KMS-11 (cell line): ENCODE results near the gene MMP25.

Experiments
- H2AFZ ChIP-seq: fragments of 200-600 bp; sonication (generic); 2 replicates; pipeline ENCODE4 v1.6.1; 2016; ENCODE audit warnings: antibody characterized with exemption, mixed run types, low read depth
- H3K27ac ChIP-seq: fragments of 200-600 bp; sonication (generic); 2 replicates; pipeline ENCODE4 v1.6.1; 2016; ENCODE audit warnings: mild to moderate bottlenecking, mixed run types
- H3K27me3 ChIP-seq: fragments of 200-600 bp; sonication (generic); 2 replicates; pipeline ENCODE4 v1.6.1; 2017; ENCODE audit warnings: mild to moderate bottlenecking, low read depth, mixed run types, moderate library complexity; ENCODE audit not compliant: insufficient read depth
- H3K36me3 ChIP-seq: fragments of 200-600 bp; sonication (generic); 2 replicates; pipeline ENCODE4 v1.6.1; 2017; ENCODE audit warnings: mild to moderate bottlenecking, mixed run types; ENCODE audit not compliant: insufficient read depth
- H3K4me1 ChIP-seq: fragments of 200-600 bp; sonication (generic); 2 replicates; pipeline ENCODE4 v1.6.1; 2016; ENCODE audit warnings: mild to moderate bottlenecking, low read depth, mixed run types; ENCODE audit not compliant: poor library complexity, severe bottlenecking
- H3K4me2 ChIP-seq: fragments of 200-600 bp; sonication (generic); 2 replicates; pipeline ENCODE4 v1.7.0; 2016; ENCODE audit warnings: mild to moderate bottlenecking, mixed run types
- H3K4me3 ChIP-seq: fragments of 200-600 bp; sonication (generic); IDR thresholded peaks from 2 replicates; pipeline ENCODE4 v1.6.1; 2017; ENCODE audit warnings: low read depth, low read length, mixed read lengths; ENCODE audit not compliant: insufficient read depth
- H3K79me2 ChIP-seq: fragments of 200-600 bp; sonication (generic); 2 replicates; pipeline ENCODE4 v1.6.1; 2016; ENCODE audit warnings: low read depth, mixed run types; ENCODE audit not compliant: insufficient read depth
- H3K9ac ChIP-seq: fragments of 200-600 bp; sonication (generic); 2 replicates; pipeline ENCODE4 v1.6.1; 2016; ENCODE audit warnings: mild to moderate bottlenecking, mixed run types
- H4K20me1 ChIP-seq: fragments of 200-600 bp; sonication (generic); 2 replicates; pipeline ENCODE4 v1.6.1; 2016; ENCODE audit warnings: mild to moderate bottlenecking, mixed run types; ENCODE audit not compliant: insufficient read depth
- CTCF ChIP-seq: fragments of 200-600 bp; sonication (generic); conservative IDR thresholded peaks from 2 replicates; pipeline ENCODE4 v1.6.1; 2017; ENCODE audit warnings: low read depth, mild to moderate bottlenecking, antibody characterized with exemption, low read length, moderate library complexity, mixed read lengths

MMP25 gene

GRCh38 chr16:3014971-3015370 is 31.4 kb upstream of the MMP25 start:
- H3K27ac ChIP-seq = no peak overlapping the region
- no peak overlapping the region for H3K4me3 ChIP-seq
- no peak overlapping the region for H3K4me2 ChIP-seq
- H2AFZ ChIP-seq = no peak overlapping the region
- peaks cover 24% of the 10 kb centered on the region for H3K4me1 ChIP-seq
- no peaks in the 10 kb centered on the region for H4K20me1 ChIP-seq
- TF ChIP-seq CTCF = no peak
- no peaks in the 10 kb centered on the region for H3K36me3 ChIP-seq
- H3K27me3 ChIP-seq = peaks cover 58% of the 10 kb centered on the region
- H3K9ac ChIP-seq = no peak overlapping the region
- no peaks in the 10 kb centered on the region for H3K79me2 ChIP-seq

GRCh38 chr16:3015865-3016521 is 30.4 kb upstream of the MMP25 start:
- no peak for TF ChIP-seq CTCF
- no peak overlapping the region for H3K4me2 ChIP-seq
- no peak overlapping the region for H3K9ac ChIP-seq
- H3K79me2 ChIP-seq = no peaks in the 10 kb centered on the region
- no peak overlapping the region for H3K4me3 ChIP-seq
- H3K36me3 ChIP-seq = no peaks in the 10 kb centered on the region
- H2AFZ ChIP-seq = no peak overlapping the region
- no peaks in the 10 kb centered on the region for H4K20me1 ChIP-seq
- H3K27me3 ChIP-seq = peaks cover 48% of the 10 kb centered on the region
- H3K27ac ChIP-seq = no peak overlapping the region
- peaks cover 29% of the 10 kb centered on the region for H3K4me1 ChIP-seq

- H4K20me1 ChIP-seq = no peaks in the 10 kb centered on the region
- H2AFZ ChIP-seq = no peak overlapping the region
- H3K4me1 ChIP-seq = peaks cover 35% of the 10 kb centered on the region
- no peak overlapping the region for H3K27ac ChIP-seq
- H3K9ac ChIP-seq = no peak overlapping the region
- TF ChIP-seq CTCF = no peak
- H3K36me3 ChIP-seq = no peaks in the 10 kb centered on the region
- H3K4me2 ChIP-seq = no peak overlapping the region
- H3K4me3 ChIP-seq = no peak overlapping the region
- peaks cover 36% of the 10 kb centered on the region for H3K27me3 ChIP-seq
- H3K79me2 ChIP-seq = no peaks in the 10 kb centered on the region
Measured at GRCh38 chr16:3017344-3017743, 29.0 kb upstream of the MMP25 start.

- no peak within 1 kb of the TSS for H2AFZ ChIP-seq
- 0 out of 2 replicates have a peak, but pooled peaks have one; percentile 26 for TF ChIP-seq CTCF
- no peak within 1 kb of the TSS for H3K9ac ChIP-seq
Measured at GRCh38 chr16:3017794-3018506, 28.4 kb upstream of the MMP25 start, which contains the start of gene CLDN6. CLDN6 (minus strand) TSS chr16:3018183; CDS start chr16:3016021, 2,162 bp downstream.

More at GRCh38 chr16:3017794-3018506, 28.4 kb upstream of the MMP25 start, which contains the start of gene CLDN6:
- Histone ChIP-seq H3K4me1 (peaks cover 35% of the 10 kb centered on the region), H4K20me1 (no peaks in the 10 kb centered on the region), H3K27ac (no peak within 1 kb of the TSS), H3K79me2 (no peaks in the 10 kb centered on the region), H3K4me3 (no peak within 1 kb of the TSS), H3K36me3 (no peaks in the 10 kb centered on the region), H3K27me3 (peaks cover 30% of the 10 kb centered on the region), H3K4me2 (no peak within 1 kb of the TSS)
